Fibroblast of mammary gland (primary cell): ENCODE data around the gene AP5S1.

Source experiments
- DNase-seq: peaks from one replicate; pipeline ENCODE4 v3.0.0-alpha.2; 2010; ENCODE audit warnings: low read depth
- H3K4me3 ChIP-seq: 2 replicates; pipeline ENCODE4 v1.5.1; 2011; ENCODE audit warnings: low read depth, mild to moderate bottlenecking, low read length, moderate library complexity; ENCODE audit not compliant: control insufficient read depth
- CTCF ChIP-seq: conservative IDR thresholded peaks from 2 replicates; pipeline ENCODE4 v1.5.1; 2011; ENCODE audit warnings: low read depth, low read length, inconsistent platforms; ENCODE audit not compliant: control insufficient read depth, insufficient read depth

Gene AP5S1

GRCh38 chr20:3875378-3875974 lies 55.1 kb downstream of the AP5S1 start:
- no peak overlapping the region for H3K4me3 ChIP-seq
- no peak for TF ChIP-seq CTCF
- DNase-seq, result no peak

- TF ChIP-seq CTCF, result no peak
- DNase-seq, result no peak
- no peak overlapping the region for H3K4me3 ChIP-seq
Observed at GRCh38 chr20:3876000-3876399, 55.7 kb downstream of the AP5S1 start.

- TF ChIP-seq CTCF, result no peak
Observed at GRCh38 chr20:3876676-3877075, 56.3 kb downstream of the AP5S1 start.

More at GRCh38 chr20:3876676-3877075, 56.3 kb downstream of the AP5S1 start:
- no peak overlapping the region for H3K4me3 ChIP-seq
- no peak for DNase-seq
